Measurements from ENCODE around the gene MTCH1. TPM values are rescaled to one million over a fixed set of nuclear protein-coding genes. Genes with fewer than 3 reads are reported as not detected.

The MTCH1 gene
- total RNA-seq, 1 donor from 2014 or later: 63.8 TPM

- no peak for DNase-seq (ENCODE audit: low spot score)
- no peak for ATAC-seq
Measured at GRCh38 chr6:36973190-36973589, 12.8 kb downstream of the MTCH1 start.

- ATAC-seq: no peak
- no peak for DNase-seq (ENCODE audit: low spot score)
Measured at GRCh38 chr6:36971921-36972673, 13.9 kb downstream of the MTCH1 start.

GRCh38 chr6:36970892-36971842 lies 14.8 kb downstream of the MTCH1 start:
- no peak for ATAC-seq
- no peak for DNase-seq (ENCODE audit: low spot score)

- DNase-seq (ENCODE audit: low spot score) (no peak), ATAC-seq (no peak)
Measured at GRCh38 chr6:36969988-36970891, 15.8 kb downstream of the MTCH1 start.

DNA sequence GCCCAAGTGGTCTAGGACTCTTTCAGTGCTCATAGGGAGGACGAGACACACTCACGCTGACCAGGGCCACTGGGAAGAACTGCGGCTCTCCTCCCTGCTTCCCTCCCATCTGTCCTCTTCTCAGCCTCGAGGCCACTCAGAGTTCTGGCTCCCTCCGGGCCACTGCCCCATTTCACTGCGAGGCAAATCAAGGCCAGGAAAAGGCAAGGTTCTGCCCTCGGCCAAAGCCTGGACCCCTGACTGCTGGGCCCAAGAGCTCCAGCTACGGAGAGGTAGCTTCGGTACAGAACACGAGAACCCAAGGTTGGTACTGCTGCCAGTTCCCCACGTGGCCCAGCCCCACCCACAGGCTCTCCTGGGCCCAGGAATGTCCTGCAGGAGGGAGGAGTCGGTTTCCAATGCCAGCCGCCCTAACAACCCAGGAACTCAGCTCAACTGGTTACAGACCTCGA lies 16.7 kb downstream of the MTCH1 start:
- ATAC-seq (no peak), DNase-seq (ENCODE audit: low spot score) (no peak)

GRCh38 chr6:36968266-36968977 lies 17.6 kb downstream of the MTCH1 start:
- DNase-seq (ENCODE audit: low spot score) (no peak), ATAC-seq (no peak)

- DNase-seq (ENCODE audit: low spot score) (no peak), ATAC-seq (no peak)
Measured at GRCh38 chr6:36967757-36968156, 18.2 kb downstream of the MTCH1 start.

GRCh38 chr6:36967301-36967700 lies 18.7 kb downstream of the MTCH1 start:
- no peak for DNase-seq (ENCODE audit: low spot score)
- peak; percentile 65 for ATAC-seq

- ATAC-seq: no peak
- no peak for DNase-seq (ENCODE audit: low spot score)
Measured at GRCh38 chr6:36964908-36965307, 21.1 kb downstream of the MTCH1 start.

DNA sequence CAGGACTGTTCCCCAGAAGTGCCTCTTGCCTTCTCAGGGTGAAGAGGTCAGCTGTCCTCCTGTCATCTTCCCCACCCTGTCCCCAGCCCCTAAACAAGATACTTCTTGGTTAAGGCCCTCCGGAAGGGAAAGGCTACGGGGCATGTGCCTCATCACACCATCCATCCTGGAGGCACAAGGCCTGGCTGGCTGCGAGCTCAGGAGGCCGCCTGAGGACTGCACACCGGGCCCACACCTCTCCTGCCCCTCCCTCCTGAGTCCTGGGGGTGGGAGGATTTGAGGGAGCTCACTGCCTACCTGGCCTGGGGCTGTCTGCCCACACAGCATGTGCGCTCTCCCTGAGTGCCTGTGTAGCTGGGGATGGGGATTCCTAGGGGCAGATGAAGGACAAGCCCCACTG lies 21.6 kb downstream of the MTCH1 start:
- ATAC-seq (no peak), DNase-seq (ENCODE audit: low spot score) (no peak)

DNA sequence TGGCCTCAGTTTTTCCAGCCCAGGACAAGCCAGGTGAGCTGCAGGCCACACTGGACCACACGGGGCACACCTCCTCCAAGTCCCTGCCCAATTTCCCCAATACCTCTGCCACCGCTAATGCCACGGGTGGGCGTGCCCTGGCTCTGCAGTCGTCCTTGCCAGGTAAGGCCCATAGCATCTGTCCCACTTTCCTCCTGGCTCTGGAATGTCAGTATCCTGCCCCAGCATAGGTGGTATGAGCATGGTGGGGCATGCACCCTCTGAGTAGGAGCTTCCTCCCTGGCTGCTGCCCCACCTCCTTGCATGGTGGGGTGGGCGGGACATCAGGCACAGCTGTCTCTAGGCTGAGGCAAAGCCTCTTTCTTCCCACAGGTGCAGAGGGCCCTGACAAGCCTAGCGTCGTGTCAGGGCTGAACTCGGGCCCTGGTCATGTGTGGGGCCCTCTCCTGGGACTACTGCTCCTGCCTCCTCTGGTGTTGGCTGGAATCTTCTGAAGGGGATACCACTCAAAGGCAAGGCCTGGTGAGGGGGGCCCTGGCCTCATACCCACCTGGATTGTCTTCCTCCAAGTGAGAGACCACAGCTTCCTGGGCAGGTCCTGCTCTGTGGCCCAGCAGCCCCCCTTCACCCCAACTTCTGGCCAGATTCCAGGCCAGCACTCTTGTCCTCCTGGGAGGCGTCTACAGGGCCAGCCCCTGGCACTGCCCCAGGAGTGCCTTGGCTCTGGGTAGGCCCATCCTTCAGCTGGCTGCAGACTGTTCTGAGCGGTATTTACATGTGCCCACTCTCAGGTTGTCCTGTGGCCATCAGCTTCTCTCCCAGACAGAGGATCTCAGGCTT lies 22.3 kb downstream of the MTCH1 start:
- no peak for ATAC-seq
- no peak for DNase-seq (ENCODE audit: low spot score)

DNA sequence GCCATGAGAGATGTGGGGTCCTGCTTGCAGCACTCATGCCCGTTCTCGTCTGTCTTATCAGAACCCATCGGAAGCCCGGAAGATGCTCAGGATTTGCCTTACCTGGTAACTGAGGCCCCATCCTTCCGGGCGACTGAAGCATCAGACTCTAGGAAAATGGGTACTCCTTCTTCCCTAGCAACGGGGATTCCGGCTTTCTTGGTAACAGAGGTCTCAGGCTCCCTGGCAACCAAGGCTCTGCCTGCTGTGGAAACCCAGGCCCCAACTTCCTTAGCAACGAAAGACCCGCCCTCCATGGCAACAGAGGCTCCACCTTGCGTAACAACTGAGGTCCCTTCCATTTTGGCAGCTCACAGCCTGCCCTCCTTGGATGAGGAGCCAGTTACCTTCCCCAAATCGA lies 23.1 kb downstream of the MTCH1 start:
- ATAC-seq: peak; percentile 36
- DNase-seq (ENCODE audit: low spot score): no peak

DNA sequence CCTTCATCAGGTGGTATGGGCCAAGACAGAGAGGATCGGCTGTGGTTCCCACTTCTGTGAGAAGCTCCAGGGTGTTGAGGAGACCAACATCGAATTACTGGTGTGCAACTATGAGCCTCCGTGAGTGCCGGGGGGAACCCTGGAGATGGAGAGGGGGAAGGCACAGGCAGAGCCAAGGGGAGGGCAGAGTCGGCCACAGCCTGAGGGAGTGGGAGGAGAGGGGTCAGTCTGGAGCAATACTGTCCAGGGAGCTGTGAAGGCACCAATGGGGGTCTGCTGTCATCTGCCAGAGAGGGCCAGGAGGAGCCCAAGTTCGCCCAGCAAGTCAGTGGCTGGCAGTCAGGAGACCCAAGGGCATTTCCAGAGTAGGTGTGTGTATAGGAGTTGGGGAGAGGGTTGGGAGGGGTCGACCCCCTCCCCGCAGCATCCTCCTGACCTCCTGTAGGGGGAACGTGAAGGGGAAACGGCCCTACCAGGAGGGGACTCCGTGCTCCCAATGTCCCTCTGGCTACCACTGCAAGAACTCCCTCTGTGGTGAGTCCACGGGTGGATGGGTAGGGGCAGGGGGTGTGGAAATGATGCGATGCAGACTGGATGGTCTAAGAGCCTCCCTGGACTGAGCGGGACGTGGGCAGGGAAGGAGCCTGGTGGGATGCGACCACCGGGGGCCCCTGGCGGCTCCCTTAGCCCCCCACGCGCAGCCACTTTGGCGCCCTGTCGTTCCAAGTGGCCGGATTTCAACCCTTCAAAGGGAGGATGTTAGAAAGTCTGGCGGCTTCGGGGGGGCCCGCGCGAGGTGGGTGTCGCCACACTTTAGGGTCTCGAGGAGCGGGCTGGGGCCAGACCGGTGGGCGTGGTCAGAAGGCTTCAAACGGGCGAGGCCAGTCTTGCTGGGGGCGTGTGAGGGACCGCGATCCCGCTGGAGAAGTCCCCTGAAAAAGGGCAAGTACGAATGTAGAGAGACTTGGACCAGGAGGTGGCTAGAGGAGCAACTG lies 24.3 kb downstream of the MTCH1 start:
- ATAC-seq: no peak
- no peak for DNase-seq (ENCODE audit: low spot score)

GRCh38 chr6:36959555-36960250 lies 26.3 kb downstream of the MTCH1 start:
- ATAC-seq (no peak), DNase-seq (ENCODE audit: low spot score) (no peak)

DNA sequence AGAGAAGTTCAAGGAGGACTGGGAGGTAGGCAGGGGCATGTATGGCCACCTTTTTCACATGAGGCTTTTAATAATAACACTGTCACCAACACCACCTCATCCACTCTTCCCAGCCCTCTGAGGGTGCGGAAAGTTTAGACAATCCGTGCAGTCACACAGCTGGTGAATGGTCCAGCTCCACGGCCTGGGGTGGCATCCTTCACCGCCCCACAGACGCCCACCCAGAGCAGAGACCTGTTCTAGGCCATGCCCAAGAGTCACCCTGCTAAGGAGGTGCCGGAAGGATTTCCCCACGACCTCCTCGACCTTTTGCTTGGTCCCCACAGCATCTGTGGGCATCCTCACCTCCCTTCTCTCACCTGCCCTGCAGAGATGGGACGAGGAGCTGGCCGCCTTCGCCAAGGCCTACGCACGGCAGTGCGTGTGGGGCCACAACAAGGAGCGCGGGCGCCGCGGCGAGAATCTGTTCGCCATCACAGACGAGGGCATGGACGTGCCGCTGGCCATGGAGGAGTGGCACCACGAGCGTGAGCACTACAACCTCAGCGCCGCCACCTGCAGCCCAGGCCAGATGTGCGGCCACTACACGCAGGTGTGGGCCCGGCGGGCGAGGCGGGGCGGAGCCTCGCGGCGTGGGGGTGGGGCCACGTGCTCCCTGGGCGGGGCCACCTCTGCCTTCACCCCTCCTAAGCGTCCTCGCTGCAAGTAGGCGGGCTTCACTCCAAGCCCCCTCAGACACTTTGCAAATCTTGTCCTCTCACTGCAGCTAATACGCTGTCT lies 27.0 kb downstream of the MTCH1 start:
- ATAC-seq: no peak
- DNase-seq (ENCODE audit: low spot score): no peak

- ATAC-seq: no peak
- no peak for DNase-seq (ENCODE audit: low spot score)
Measured at GRCh38 chr6:36957773-36958271, 28.2 kb downstream of the MTCH1 start.

DNA sequence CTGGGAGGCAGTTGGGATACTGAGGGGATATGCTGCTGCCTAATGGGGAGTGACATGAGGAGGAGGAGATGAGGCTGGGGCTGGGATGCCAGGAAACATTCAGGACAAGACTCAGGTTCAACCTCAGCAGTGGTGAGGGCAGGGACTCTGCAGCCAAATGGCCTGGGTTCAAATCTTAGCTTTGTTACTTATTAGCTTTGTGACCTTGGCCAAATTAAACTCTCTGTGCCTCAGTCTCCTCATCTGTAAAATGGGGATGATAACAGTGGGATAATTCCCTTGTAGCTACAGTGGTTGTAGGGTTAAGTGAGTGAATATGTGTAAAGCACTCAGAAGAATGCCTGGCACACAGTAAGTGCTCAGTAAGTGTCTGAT lies 29.6 kb downstream of the MTCH1 start:
- ATAC-seq (no peak), DNase-seq (ENCODE audit: low spot score) (no peak)
